VCaP (cell line): Measurements from ENCODE around the gene DNM1.

Experiments used
- H3K27ac ChIP-seq: fragments of 450-650 bp; 2 replicates; pipeline ENCODE4 v1.5.1; 2017
- TF ChIP-seq, protein P1 (sequence below): fragments of 450-650 bp; conservative IDR thresholded peaks from 2 replicates; pipeline ENCODE4 v1.5.1; 2017; ENCODE audit warnings: mild to moderate bottlenecking, moderate library complexity

Gene DNM1

DNA sequence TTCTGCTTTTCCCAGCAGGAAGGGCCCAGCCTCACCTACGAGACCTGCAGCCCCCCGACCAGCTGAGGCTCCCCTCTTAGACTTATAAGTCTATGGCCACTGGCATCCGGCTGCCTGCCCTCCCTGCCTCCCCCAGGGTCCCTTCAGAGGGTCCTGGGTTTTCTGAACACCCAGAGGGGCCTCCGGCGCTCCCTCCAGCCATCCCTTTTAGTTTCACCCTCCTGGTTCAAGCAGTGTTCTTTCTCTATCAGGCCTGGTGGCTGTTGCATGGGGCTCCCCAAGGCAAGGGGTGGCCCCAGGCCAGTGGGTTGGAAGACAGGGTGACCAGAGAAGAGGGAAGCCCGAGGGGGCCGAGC is 50.8 kb downstream of the DNM1 start:
- TF ChIP-seq, protein P1, sequence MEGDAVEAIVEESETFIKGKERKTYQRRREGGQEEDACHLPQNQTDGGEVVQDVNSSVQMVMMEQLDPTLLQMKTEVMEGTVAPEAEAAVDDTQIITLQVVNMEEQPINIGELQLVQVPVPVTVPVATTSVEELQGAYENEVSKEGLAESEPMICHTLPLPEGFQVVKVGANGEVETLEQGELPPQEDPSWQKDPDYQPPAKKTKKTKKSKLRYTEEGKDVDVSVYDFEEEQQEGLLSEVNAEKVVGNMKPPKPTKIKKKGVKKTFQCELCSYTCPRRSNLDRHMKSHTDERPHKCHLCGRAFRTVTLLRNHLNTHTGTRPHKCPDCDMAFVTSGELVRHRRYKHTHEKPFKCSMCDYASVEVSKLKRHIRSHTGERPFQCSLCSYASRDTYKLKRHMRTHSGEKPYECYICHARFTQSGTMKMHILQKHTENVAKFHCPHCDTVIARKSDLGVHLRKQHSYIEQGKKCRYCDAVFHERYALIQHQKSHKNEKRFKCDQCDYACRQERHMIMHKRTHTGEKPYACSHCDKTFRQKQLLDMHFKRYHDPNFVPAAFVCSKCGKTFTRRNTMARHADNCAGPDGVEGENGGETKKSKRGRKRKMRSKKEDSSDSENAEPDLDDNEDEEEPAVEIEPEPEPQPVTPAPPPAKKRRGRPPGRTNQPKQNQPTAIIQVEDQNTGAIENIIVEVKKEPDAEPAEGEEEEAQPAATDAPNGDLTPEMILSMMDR = no peak
- no peak overlapping the region for H3K27ac ChIP-seq

DNA sequence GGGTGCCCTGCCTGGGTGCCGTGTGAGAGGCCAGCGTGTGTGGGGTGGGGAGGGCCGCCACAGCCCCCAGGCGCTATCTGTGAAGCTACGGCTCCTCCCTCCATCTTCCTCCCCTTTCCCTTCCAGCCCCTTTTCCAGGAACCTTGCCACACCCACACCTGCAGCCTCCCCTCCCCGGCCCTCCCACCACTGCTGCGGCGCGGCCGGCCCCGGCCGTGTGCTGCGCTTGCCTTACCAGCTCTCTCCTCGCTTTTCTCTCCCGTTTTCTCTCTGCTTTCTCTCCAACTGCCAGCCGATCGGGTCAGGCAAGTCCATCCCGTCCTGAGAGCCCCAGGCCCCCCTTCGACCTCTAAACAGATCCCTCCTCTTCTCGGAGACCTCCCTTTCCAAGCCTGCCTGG is 51.2 kb downstream of the DNM1 start:
- H3K27ac ChIP-seq = no peak overlapping the region
- TF ChIP-seq, protein P1 = no peak

DNA sequence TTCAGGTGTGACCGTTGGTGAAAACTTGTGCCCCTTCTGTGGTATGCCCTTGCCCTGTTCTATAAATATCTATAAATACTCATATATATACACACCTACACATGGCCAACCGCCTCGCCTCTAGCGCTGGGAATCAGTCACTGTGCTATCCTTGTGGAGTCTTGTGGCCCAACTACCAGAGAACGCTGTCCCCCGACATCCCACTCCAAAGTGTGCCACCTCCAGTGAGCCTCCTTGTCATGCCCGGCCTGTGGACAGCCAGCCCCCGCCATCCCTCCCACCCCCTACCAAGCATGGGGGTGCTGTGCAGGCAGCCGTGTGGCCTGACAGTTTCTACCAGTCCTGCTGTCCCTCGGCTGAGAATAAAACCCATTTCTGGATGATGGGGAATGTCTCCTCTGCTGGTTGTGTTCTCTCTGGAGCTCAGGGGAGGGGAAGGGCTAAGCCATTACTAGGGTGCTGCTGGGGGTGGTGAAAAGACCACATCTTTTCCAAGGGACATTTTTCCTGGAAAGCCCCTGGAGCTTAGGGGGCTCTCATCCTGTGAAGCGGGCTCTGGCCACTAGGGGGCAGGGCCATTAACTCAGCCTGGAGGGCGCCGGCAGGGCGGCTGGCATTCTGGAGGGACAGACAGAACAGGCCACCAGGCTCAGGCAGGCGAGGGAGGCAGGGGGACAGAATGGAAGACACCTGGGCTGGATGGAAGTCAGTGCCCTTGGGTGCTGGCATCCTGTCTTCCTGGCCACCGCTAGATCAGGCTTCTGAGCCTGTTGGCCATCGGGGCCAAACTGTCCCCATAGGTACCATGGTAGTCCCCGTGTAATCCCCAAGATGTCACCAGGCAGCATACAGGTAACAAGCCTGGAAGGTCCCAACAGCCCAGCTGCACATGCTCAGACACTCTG is 51.9 kb downstream of the DNM1 start:
- H3K27ac ChIP-seq = no peak overlapping the region
- TF ChIP-seq, protein P1 = peak; percentile 92

DNA sequence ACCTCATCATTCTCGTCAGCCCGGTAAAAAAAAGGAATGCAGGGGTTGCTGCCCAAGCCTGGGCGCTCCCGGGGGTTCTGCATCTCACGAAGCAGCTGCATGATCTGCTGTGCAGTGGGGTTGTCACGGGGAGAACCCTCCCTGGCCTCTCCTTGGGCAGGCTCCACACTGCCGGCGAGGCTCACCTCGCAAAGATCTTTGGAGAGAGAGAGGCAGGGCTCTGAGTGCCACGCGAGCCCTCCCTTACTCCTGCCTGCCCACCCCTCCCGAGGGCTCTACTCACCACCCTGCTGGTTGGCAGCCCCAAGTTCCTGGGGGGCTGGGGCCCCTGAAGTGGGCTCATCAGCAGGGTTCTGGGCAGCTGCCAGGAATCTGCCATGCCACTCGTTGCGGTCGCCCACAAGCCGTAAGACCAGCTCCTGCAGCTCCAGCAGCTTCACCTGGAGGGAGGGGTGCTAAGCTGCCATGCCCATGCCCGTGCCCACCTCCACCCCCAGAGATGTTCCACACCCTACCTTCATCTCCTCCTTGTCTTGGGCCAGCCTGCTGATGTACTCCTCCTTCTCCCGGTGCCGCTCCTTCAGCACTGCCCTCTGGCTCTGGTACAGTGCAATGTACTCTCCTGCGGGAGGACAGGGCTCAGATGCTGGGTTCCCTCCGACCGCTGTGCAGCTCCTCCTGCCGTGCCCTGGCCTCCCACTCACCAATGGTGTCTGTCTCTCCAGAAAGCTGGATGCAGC is 54.1 kb downstream of the DNM1 start:
- TF ChIP-seq, protein P1 = no peak
- no peak overlapping the region for H3K27ac ChIP-seq

DNA sequence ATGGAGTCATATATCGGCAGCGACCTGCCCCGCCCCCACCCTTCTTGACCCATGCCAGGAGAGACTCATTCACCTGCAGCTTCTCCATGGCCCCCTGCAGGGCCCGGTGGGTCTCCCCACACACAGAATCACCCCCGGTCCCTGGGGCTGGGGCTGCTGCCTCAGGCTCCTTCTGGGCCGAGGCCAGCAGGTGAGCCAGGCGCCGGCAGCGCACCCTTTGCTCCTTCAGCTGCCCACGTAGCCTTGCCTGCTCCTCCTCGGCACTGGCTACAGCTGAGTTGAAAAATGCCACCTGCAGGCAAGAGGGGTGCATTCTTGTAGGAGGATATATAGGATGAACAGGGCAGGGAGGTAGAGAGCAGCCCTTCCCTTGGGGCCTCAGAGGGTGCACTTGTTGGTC is 54.7 kb downstream of the DNM1 start:
- TF ChIP-seq, protein P1 = no peak
- H3K27ac ChIP-seq = no peak overlapping the region

DNA sequence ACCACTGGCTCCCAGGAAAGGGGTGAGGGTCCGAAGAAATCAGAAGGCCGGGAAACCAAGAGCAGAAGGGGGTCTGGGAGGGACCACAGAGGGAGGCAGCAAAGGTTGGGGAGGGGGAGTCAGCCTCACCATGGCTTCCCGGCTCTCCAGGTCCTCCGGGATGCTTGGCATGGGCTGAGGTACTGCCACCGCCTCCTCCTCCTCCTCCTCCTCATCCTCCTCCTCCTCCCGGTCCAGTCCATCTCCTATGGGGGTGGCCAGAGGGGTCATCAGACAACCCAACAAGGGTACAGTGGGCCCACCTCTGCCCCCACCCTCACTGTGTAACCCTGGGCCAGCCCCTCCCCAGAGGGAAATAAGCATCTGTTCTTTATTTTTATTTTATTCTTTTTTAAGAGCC is 55.1 kb downstream of the DNM1 start:
- no peak overlapping the region for H3K27ac ChIP-seq
- TF ChIP-seq, protein P1 = no peak

DNA sequence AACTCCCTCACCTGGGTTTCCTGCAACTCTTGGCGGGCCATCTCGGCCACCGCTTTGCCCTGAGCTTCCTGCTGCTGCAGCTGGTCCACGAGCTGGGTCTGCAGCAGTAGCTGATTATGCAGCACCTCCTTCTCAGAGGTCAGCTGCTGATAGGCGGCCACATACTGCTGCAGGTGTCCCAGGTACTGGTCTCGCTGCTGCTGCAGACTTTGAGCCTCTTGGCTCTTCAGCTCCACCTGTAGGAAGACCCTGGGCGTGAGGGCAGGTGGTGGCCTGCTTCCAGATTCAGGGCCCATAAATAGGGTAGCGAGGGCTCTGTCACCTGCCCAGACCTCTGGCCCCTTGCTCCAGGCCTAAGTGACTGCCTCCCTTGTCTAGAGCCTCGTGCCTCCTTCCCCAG is 56.0 kb downstream of the DNM1 start:
- no peak overlapping the region for H3K27ac ChIP-seq
- TF ChIP-seq, protein P1 = peak; percentile 29
